ENCODE data around the gene NRF1.
A peak's percentile ranks its signal among the peaks of the same experiment; 100 is the strongest.
"Not testable (repeated sequence)": the region's sequence is repeated elsewhere in the genome, so short reads cannot be mapped to it uniquely, and the experiment has no call there.

NRF1 gene

DNA sequence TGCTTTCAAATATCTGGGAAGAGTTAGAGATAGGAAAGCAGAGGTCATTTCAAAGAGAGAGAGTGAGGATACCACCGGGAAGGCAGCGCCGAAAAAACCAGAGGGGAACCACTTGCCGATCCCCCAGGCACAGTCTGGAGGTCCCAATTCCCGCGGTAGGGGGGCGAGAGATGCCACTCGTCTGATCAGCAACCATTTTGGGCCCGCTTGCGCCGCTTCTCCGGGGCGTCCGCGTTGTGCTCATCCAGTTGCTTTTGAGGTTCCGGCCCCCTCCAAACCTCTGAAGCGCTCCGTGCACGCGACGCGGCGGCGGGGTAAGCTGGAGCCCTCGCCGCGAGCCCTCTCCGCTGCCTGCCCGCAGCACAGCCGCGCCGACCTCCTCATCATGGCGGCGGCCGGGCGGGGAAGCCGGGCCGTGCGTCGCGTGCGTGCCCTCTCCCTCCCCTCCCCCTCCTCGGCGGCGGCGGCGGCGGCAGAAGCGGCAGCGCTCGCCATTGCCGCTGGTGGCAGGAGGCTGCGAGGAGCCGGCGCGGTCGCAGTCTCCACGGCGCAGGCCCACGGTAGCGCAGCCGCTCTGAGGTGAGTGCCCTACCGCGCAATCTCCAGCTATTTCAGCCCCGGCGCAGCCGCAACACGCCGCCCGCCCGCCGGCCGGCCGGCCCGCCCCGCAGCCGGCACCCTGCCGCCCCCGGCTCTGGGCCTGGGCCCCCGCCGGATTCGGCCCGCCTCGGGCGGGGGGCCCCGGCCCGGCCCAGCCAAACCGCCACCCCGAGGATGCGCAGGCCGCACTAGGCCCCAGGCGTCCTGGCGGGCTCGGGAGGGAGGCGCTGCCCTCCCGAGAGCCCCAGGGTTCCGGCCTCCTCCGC is at the start of gene NRF1:
TSS of gene NRF1 (plus strand) at position 475 of the 866 bp plus-strand sequence. CDS start 45,632 bp downstream, outside the sequence.
- Mint-ChIP-seq H3K27ac (peak within 1 kb of the TSS; percentile 96), H3K36me3 (ENCODE audit: low read depth) (peaks cover 17% of the 10 kb centered on the region), H3K27me3 (ENCODE audit: low read depth) (no peaks in the 10 kb centered on the region), H3K9me3 (no peaks in the 10 kb centered on the region), H3K4me1 (ENCODE audit: low read depth) (peaks cover 45% of the 10 kb centered on the region), H3K4me3 (peak within 1 kb of the TSS; percentile 94)

DNA sequence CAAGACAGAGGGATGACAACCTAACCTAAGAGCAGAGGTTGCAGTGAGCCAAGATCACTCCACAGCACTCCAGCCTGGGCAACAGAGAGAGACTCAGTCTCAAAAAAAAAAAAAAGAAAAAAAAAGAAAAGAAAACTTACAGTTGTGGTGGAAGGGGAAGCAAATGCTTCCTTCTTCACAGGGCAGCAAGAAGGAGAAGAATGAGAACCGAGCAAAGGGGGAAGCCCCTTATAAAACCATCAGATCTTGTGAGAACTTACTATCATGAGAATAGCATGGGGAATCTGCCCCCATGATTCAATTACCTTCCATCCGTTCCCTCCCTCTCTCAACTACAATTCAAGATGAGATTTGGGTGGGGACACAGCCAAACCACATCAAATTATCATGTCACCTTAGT is 45.2 kb upstream of the NRF1 start:
- H3K27ac Mint-ChIP-seq; H3K4me1 Mint-ChIP-seq (ENCODE audit: low read depth); H3K9me3 Mint-ChIP-seq; H3K4me3 Mint-ChIP-seq; H3K36me3 Mint-ChIP-seq (ENCODE audit: low read depth): not testable (repeated sequence)
- peaks cover 29% of the 10 kb centered on the region for H3K27me3 Mint-ChIP-seq (ENCODE audit: low read depth)

DNA sequence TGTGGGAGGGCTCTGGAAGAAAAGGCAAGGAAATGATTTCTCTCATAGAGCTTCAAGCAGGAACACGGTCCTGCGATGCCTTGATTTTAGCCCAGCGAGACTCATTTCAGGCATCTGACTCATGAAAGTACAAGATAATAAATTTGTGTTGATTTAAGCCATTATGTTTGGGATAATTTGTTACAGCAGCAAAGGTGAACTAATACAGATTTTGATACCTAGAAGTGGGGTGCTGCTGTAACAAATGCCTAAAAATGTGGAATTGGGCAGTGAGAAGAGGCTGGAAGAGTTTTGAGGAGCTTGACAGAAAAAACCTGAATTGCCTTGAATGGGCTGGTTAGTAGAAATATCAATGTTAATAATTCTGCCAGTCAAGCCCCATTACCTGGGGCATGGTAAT is 44.1 kb upstream of the NRF1 start:
- Mint-ChIP-seq H3K9me3 (no peaks in the 10 kb centered on the region), H3K27me3 (ENCODE audit: low read depth) (peaks cover 29% of the 10 kb centered on the region), H3K4me3 (no peak overlapping the region), H3K36me3 (ENCODE audit: low read depth) (no peaks in the 10 kb centered on the region), H3K4me1 (ENCODE audit: low read depth) (no peaks in the 10 kb centered on the region), H3K27ac (no peak overlapping the region)

DNA sequence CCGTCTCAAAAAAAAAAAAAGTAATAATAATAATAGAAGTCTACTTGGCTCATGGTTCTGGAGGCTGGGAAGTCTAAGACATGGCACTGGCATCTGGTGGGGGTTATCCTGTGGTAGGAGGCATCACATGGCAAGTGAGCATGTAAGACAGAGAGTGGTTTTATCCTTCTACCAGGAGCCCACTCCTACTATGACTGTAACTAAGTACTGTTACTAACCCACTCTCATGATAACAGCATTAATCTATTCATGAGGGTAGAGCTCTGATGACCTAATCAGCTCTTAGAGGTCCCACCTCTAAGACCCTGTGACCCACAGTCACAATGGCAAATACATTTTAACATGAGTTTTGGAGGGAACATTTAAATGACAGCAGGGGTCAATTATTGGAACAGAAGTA is 43.3 kb upstream of the NRF1 start:
- Mint-ChIP-seq H3K36me3 (ENCODE audit: low read depth) (no peaks in the 10 kb centered on the region), H3K27me3 (ENCODE audit: low read depth) (peaks cover 29% of the 10 kb centered on the region), H3K4me3 (no peak overlapping the region), H3K27ac (no peak overlapping the region), H3K4me1 (ENCODE audit: low read depth) (no peaks in the 10 kb centered on the region), H3K9me3 (no peaks in the 10 kb centered on the region)

DNA sequence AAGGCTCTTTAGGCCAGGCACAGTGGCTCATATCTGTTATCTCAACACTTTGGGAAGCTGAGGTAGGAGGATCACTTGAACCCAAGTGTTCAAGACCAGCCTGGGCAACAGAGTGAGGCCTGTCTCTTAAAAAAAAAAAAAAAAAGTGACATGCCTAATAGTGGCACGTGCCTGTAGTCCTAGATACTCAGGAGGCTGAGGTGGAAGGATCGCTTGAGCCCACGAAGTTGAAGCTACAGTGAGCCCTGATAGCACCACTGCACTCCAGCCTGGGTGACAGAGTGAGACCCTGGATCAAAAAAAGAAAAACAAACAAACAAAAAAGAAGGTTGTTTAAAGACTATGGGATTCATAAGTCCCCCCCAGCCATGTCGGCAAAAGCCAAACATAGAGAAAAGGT is 42.2 kb upstream of the NRF1 start:
- Mint-ChIP-seq H3K27me3 (ENCODE audit: low read depth) (peaks cover 22% of the 10 kb centered on the region), H3K4me3 (no peak overlapping the region), H3K9me3 (no peaks in the 10 kb centered on the region), H3K27ac (no peak overlapping the region), H3K36me3 (ENCODE audit: low read depth) (no peaks in the 10 kb centered on the region), H3K4me1 (ENCODE audit: low read depth) (no peaks in the 10 kb centered on the region)

DNA sequence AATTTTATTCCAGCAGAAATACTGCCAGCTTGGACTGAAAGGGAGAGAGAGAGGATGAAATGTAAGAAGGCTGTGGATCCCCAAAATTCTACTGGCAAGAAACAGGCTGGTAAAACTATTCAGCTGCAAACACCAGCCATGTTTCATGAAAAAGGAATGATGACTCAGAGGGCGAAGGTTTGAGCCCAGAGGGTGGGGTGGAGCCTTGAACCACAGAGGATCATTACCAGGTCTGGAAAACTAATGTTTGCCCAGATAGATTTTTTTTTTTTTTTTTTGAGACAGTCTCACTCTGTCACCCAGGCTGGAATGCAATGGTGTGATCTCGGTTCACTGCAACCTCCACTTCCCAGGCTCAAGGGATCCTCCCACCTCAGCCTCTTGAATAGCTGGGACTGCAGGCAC is 41.7 kb upstream of the NRF1 start:
- Mint-ChIP-seq H3K4me1 (ENCODE audit: low read depth) (no peaks in the 10 kb centered on the region), H3K4me3 (no peak overlapping the region), H3K27ac (no peak overlapping the region), H3K9me3 (no peaks in the 10 kb centered on the region), H3K36me3 (ENCODE audit: low read depth) (no peaks in the 10 kb centered on the region), H3K27me3 (ENCODE audit: low read depth) (peaks cover 22% of the 10 kb centered on the region)

DNA sequence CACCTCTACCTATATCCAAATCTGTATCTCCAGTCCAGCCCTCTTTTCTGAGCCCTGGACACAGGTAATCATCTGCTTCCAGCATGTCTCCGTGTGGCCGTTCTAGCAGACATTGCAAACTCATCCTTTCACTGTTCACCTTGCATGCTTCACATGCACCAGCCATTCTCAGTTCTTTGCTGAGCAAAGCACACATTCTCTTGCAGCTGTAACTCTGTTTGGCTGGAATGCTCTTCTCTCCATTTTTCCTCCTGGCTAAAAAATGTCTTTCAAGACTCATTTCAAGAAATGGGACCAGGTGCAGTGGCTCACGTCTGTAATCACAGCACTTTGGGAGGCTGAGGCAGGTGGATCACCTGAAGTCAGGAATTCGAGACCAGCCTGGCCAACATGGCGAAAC is 40.3 kb upstream of the NRF1 start:
- Mint-ChIP-seq H3K4me1 (ENCODE audit: low read depth) (no peaks in the 10 kb centered on the region), H3K4me3 (no peak overlapping the region), H3K27me3 (ENCODE audit: low read depth) (peaks cover 22% of the 10 kb centered on the region), H3K9me3 (peaks cover 2% of the 10 kb centered on the region), H3K36me3 (ENCODE audit: low read depth) (no peaks in the 10 kb centered on the region), H3K27ac (no peak overlapping the region)

DNA sequence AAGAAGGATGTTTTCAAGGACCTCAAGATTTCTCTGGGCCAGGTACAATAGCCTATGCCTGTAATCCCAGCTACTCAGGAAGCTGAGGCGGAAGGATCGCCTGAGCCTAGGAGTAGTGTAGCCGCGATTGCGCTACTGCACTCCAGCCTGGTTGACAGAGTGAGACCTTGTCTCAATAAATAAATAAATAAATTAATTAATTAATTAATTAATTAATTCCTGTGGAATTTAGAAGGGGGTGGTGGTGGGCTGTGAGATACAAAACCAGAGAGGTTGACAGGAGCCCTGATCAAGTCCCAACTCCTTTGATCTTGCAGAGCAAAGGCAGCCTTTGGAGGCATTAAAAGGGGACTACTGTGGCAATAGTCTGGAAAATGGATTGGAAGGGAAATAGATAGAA is 39.3 kb upstream of the NRF1 start:
- no peaks in the 10 kb centered on the region for H3K36me3 Mint-ChIP-seq (ENCODE audit: low read depth)
- H3K4me3 Mint-ChIP-seq: no peak overlapping the region
- no peaks in the 10 kb centered on the region for H3K4me1 Mint-ChIP-seq (ENCODE audit: low read depth)
- H3K27ac Mint-ChIP-seq: no peak overlapping the region
- peaks cover 6% of the 10 kb centered on the region for H3K9me3 Mint-ChIP-seq
- H3K27me3 Mint-ChIP-seq (ENCODE audit: low read depth): peaks cover 19% of the 10 kb centered on the region

DNA sequence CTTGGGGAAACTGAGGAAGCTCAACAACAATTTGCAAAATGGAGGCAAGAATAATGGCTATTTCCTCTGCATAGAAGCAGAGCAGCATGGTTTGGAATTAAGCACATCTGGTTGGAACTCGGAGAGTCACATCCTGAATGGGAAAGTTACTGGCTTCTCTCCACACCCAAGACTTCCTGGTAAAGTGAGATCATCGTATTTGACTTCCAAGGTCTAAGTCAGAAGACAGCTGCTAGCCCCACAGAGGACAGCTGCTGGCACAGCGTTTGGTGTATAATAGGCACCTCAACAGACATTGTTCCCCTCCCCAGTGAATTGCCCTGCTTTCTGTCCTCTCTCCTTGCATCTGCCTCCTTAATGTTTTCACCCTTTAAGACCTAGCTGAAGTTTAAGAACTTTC is 37.0 kb upstream of the NRF1 start:
- Mint-ChIP-seq H3K27ac (no peak overlapping the region), H3K9me3 (peaks cover 18% of the 10 kb centered on the region), H3K4me1 (ENCODE audit: low read depth) (no peaks in the 10 kb centered on the region), H3K4me3 (no peak overlapping the region), H3K36me3 (ENCODE audit: low read depth) (no peaks in the 10 kb centered on the region), H3K27me3 (ENCODE audit: low read depth) (peaks cover 15% of the 10 kb centered on the region)

DNA sequence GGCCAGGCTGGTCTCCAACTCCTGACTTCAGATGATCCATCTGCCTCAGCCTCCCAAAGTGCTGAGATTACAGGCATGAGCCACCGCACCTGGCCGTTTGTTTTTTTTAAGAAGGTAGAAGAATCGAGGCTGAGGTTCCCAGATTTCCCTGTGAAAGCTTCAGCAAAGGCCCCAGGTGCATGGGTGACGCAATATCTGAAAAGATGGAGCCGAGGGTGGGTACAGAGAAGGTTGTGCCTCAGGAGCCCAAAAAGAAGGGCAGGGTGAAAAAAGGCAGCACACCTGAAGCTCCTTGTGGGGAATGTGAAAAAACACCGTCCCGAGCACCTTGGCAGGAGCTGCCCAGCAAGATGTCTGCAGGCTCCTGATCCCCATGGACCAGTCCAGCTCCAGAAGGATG is 35.8 kb upstream of the NRF1 start:
- H3K27me3 Mint-ChIP-seq (ENCODE audit: low read depth): peaks cover 10% of the 10 kb centered on the region
- H3K4me3 Mint-ChIP-seq: no peak overlapping the region
- H3K36me3 Mint-ChIP-seq (ENCODE audit: low read depth): no peaks in the 10 kb centered on the region
- H3K9me3 Mint-ChIP-seq: peaks cover 19% of the 10 kb centered on the region
- H3K4me1 Mint-ChIP-seq (ENCODE audit: low read depth): no peaks in the 10 kb centered on the region
- no peak overlapping the region for H3K27ac Mint-ChIP-seq

DNA sequence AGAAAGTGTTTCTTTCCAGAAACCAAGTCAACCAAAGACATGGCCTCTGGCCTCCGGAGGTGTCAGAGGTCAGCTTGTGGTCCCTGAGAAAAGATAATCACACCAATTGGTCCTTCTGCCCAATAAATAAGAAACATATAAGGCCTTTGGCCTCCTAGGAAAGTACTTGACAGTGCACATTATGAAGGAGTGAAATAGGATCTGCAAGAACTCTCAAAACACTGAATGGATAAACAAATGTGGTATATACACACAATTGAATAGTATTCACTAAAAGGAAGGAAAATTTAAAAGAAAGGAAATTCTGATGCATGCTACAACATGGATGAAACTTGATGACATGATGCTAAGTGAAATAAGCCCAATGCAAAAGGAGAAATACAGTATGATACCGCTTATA is 35.4 kb upstream of the NRF1 start:
- Mint-ChIP-seq H3K4me3 (no peak overlapping the region), H3K36me3 (ENCODE audit: low read depth) (no peaks in the 10 kb centered on the region), H3K9me3 (peaks cover 19% of the 10 kb centered on the region), H3K27me3 (ENCODE audit: low read depth) (peaks cover 7% of the 10 kb centered on the region), H3K27ac (no peak overlapping the region), H3K4me1 (ENCODE audit: low read depth) (no peaks in the 10 kb centered on the region)

DNA sequence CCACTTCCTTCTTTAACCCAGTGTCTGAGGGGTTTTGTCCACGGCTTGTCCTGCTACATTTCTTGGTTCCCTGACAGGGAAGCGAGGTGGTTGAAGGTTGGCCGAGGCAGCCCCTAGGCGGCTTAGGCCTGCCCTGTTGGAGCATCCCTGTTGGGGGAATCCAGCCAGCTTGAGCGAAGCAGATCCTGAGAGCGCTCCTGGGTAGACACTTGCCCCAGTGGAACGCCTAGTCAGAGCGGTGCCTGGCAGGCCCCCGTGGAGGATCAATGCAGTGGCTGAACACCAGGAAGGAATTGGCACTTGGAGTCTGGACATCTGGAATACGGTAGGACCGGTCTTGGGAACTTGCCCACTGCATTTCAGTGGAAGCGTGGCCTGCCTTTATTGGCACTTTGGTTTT is 32.7 kb upstream of the NRF1 start:
- Mint-ChIP-seq H3K4me3 (no peak overlapping the region), H3K27ac (no peak overlapping the region), H3K36me3 (ENCODE audit: low read depth) (no peaks in the 10 kb centered on the region), H3K27me3 (ENCODE audit: low read depth) (no peaks in the 10 kb centered on the region), H3K9me3 (peaks cover 19% of the 10 kb centered on the region), H3K4me1 (ENCODE audit: low read depth) (no peaks in the 10 kb centered on the region)

DNA sequence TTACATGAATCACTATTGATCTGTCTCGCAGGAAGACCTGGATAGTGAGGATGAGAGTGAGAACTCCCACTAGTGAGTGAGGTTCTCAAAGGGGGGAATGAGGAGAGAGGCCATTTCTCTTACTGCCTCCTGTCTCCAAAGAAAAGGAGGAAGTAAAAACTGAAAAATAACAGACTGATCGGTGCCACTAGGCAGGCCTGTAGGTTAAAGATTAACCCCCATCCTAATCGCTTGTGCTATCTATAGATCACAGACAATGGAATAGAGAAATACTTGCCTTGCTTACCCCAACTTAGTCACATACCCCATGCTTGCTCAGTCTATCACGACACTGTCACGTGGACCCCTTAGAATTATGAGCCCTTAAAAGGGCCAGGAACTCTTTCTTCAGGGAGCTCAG is 25.3 kb upstream of the NRF1 start:
- H3K4me1 Mint-ChIP-seq (ENCODE audit: low read depth); H3K36me3 Mint-ChIP-seq (ENCODE audit: low read depth); H3K4me3 Mint-ChIP-seq; H3K27me3 Mint-ChIP-seq (ENCODE audit: low read depth); H3K27ac Mint-ChIP-seq: not testable (repeated sequence)
- H3K9me3 Mint-ChIP-seq: peaks cover 36% of the 10 kb centered on the region

DNA sequence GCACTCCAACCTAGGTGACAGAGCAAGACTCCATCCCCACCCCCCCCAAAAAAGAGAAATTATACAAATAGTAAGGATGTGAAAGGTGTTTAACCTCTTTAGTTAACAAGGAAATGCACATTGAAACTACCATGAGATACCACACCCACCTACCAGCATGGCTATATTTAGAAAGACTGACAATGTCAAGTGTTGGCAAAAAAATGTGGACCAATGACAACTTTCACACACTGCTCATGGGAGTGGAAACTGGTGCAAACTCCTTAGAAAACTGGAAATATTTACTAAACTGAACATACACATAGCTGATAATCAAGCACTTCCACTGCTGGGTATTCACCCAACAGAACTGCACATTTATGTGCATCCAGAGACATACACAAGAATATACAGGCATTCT is 23.3 kb upstream of the NRF1 start:
- H3K36me3 Mint-ChIP-seq (ENCODE audit: low read depth): no peaks in the 10 kb centered on the region
- peaks cover 36% of the 10 kb centered on the region for H3K9me3 Mint-ChIP-seq
- H3K27me3 Mint-ChIP-seq (ENCODE audit: low read depth): peaks cover 11% of the 10 kb centered on the region
- H3K4me1 Mint-ChIP-seq (ENCODE audit: low read depth): no peaks in the 10 kb centered on the region
- no peak overlapping the region for H3K27ac Mint-ChIP-seq
- H3K4me3 Mint-ChIP-seq: no peak overlapping the region

DNA sequence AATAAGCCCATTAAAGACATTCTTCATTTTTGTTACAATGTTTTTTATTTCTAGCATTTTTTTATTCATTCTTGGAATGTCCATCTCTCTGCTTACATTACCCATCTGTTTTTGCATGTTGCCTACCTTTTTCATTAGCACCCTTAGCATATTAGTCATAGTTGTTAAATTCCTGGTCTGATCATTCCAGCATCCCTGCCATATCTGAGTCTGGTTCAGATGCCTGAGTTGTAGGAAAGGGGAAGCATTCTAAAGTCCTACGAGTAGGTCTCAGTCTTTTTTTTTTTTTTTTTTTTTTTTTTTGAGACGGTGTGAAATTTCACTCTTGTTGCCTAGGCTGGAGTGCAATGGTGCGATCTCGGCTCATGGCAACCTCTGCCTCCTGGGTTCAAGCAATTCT is 19.7 kb upstream of the NRF1 start:
- Mint-ChIP-seq H3K27me3 (ENCODE audit: low read depth) (peaks cover 11% of the 10 kb centered on the region), H3K9me3 (peaks cover 11% of the 10 kb centered on the region), H3K27ac (no peak overlapping the region), H3K36me3 (ENCODE audit: low read depth) (no peaks in the 10 kb centered on the region), H3K4me1 (ENCODE audit: low read depth) (no peaks in the 10 kb centered on the region), H3K4me3 (no peak overlapping the region)

DNA sequence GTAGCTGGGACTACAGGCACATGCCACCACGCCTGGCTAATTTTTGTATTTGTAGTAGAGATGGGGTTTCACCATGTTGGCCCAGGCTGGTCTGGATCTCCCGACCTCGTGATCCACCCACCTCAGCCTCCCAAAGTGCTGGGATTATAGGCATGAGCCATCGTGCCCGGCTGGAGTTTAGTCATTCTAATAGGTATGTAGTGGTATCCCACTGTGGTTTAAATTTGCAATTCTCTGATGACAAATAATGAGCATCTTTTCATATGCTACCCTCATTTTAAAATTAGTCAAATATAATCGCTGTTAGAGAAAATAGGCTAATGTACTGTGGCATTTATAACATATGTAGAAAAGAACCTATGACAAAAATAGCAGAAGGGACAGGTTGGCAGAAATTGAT is 15.1 kb upstream of the NRF1 start:
- H3K27ac Mint-ChIP-seq; H3K27me3 Mint-ChIP-seq (ENCODE audit: low read depth); H3K36me3 Mint-ChIP-seq (ENCODE audit: low read depth); H3K9me3 Mint-ChIP-seq; H3K4me3 Mint-ChIP-seq; H3K4me1 Mint-ChIP-seq (ENCODE audit: low read depth): not testable (repeated sequence)

All from T-helper 1 cell treated with Interleukin-12 subunit alpha and Interleukin-12 subunit beta and Interleukin-4 antibody, amounts not matched to agents 30 μg/mL and 1 μg/mL, for 36 hours (primary cell).